ENCODE results near the gene GNAZ. TPM values are rescaled to one million over a fixed set of nuclear protein-coding genes. Genes with fewer than 3 reads are reported as not detected.

The GNAZ gene
- total RNA-seq, 4 donors from 2014 or later, result 4.2 to 8.2 (median 4.8) TPM

DNA sequence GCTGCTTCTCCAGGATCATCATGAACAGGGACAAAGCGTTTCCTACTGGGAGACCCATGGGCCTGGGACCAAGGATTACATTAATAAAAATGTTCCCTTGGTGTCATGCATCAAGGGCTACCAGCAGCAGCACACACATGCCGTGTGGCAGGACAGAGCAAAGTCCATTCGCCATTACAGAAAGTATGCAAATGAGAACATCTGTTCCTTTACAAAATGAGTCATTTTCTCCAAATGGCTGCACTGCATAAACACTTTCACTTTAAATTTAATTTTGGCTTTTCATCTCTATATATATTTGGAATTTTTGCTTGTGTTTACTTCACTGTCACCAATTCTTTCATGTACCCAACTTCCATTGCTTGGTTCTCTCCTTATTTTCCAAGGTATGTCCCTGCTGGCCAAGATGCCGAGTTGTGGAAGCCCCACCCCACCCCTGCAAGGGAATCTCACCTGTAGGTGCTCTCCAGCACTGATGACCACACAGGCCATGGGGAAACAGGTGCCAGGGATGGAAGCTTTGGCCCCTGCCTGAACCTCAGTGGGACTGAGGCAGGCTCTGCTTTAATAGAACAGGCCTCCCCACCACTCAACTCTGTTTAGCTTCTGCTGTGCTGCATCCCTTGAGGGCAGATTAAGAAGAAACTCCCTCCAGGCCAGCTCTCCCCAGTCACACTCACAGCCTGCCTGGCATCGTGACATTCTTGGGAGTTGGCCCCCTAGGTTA lies 15.6 kb upstream of the GNAZ start:
- 75 to 82% methylated on average over 5 of the region's 5 CpGs for WGBS, 2 donors
- intact Hi-C loops (cut with DNase I), result no loop called here
- no peaks in the 10 kb centered on the region for H3K9me3 ChIP-seq
- H3K4me1 ChIP-seq, result no peaks in the 10 kb centered on the region
- no peak for TF ChIP-seq POLR2A (IDR thresholded peaks at IDR 0.05)
- TF ChIP-seq, protein P1, sequence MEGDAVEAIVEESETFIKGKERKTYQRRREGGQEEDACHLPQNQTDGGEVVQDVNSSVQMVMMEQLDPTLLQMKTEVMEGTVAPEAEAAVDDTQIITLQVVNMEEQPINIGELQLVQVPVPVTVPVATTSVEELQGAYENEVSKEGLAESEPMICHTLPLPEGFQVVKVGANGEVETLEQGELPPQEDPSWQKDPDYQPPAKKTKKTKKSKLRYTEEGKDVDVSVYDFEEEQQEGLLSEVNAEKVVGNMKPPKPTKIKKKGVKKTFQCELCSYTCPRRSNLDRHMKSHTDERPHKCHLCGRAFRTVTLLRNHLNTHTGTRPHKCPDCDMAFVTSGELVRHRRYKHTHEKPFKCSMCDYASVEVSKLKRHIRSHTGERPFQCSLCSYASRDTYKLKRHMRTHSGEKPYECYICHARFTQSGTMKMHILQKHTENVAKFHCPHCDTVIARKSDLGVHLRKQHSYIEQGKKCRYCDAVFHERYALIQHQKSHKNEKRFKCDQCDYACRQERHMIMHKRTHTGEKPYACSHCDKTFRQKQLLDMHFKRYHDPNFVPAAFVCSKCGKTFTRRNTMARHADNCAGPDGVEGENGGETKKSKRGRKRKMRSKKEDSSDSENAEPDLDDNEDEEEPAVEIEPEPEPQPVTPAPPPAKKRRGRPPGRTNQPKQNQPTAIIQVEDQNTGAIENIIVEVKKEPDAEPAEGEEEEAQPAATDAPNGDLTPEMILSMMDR (IDR thresholded peaks at IDR 0.05), result no peak
- no peak for DNase-seq
- no peak overlapping the region for H3K27ac ChIP-seq
- no peaks in the 10 kb centered on the region for H3K36me3 ChIP-seq
- no peak overlapping the region for H3K4me3 ChIP-seq (replicated peaks in 1 of 3)
- no peaks in the 10 kb centered on the region for H3K27me3 ChIP-seq

DNA sequence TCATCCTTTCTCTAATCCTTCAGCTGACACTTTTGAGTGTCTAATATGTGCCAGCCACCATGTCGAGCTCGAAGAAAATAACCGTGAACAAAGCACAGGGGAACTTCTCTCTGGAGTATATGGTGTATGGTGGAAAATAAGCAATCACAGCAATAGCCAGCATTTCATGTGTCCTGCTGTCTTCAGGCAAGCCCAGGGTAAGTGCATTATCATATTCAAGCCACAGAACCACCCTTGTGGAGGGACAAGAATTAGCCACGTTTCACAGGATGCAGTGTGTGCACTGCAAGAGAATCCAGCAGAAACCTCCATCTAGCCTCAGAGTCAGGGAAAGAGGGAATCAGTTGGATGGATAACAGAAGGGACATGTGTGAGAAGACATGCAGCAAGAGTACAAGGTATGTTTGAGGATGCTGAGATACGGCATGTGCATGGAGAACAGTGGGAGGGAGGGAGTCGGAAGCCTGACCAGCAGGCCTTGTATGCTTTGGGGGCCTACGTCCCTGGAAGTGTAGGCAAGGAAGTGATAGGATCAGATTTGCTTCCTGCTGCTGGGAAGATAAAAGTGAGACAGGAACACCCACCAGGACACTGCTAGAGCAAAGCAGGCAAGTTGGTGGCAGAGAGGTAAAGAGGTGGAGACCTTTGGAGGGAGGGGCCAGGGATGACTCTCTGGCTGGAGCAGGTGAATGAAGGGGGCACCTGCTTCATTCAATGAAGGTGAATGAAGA lies 14.7 kb upstream of the GNAZ start:
- no peaks in the 10 kb centered on the region for H3K4me1 ChIP-seq
- H3K27me3 ChIP-seq, result no peaks in the 10 kb centered on the region
- no peaks in the 10 kb centered on the region for H3K36me3 ChIP-seq
- no peak overlapping the region for H3K4me3 ChIP-seq (replicated peaks in 1 of 3)
- WGBS, 2 donors, result 82 to 87% methylated on average over 7 of the region's 7 CpGs
- H3K9me3 ChIP-seq, result no peaks in the 10 kb centered on the region
- DNase-seq, result no peak
- H3K27ac ChIP-seq, result no peak overlapping the region
- intact Hi-C loops (cut with DNase I), result no loop called here
- TF ChIP-seq, protein P1 (IDR thresholded peaks at IDR 0.05), result no peak
- no peak for TF ChIP-seq POLR2A (IDR thresholded peaks at IDR 0.05)

DNA sequence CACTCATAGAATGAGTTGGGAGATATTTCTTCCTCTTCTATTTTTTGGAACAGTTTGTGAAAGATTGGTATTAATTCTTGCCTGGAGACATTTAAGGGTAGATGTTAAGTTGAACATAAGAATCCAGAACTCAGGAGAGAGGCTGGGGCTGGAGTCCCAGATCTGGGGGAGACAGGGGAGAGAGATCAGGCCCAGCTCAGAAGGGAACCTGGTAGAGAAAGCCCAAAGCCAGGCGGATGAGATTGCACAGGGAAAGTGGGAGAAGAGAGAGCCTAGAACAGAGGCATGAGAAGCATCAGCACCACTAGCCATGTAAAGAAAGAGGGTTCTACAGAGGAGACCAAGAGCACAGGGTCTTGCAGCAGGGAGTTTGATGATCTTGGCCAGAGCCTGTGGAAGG lies 13.0 kb upstream of the GNAZ start:
- intact Hi-C loops (cut with DNase I), result no loop called here

DNA sequence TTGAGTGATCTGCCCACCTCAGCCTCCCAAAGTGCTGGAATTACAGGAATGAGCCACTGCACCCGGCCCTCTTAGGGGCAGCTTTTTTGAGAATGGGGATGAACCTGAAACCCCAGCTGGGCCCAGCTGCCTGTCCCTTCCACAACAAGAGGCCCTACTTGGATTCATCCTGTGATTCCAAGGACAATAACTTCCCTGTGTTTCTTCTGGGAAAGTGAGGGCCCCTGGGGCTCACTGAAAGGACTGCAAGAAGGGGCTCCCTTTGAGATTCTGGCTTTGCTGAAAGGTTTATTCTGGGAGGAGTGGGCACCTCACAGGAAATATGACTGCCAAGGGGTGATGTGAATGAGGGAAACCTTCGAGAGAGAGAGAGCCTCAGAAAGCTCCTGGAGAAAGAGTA lies 12.3 kb upstream of the GNAZ start:
- no peak overlapping the region for H3K27ac ChIP-seq
- intact Hi-C loops (cut with DNase I), result no loop called here
- WGBS, 2 donors, result 57 to 93% methylated on average over 2 of the region's 2 CpGs
- H3K36me3 ChIP-seq, result no peaks in the 10 kb centered on the region
- DNase-seq, result no peak
- no peaks in the 10 kb centered on the region for H3K27me3 ChIP-seq
- H3K4me1 ChIP-seq, result no peaks in the 10 kb centered on the region
- H3K4me3 ChIP-seq (replicated peaks in 1 of 3), result no peak overlapping the region
- no peak for TF ChIP-seq POLR2A (IDR thresholded peaks at IDR 0.05)
- TF ChIP-seq, protein P1 (IDR thresholded peaks at IDR 0.05), result no peak
- no peaks in the 10 kb centered on the region for H3K9me3 ChIP-seq

More for the DNA sequence above, 13.0 kb upstream of the GNAZ start:
- 0 to 62% methylated on average over 1 of the region's 1 CpG for WGBS, 2 donors
- DNase-seq, result no peak
- no peak for TF ChIP-seq POLR2A (IDR thresholded peaks at IDR 0.05)
- TF ChIP-seq, protein P1 (IDR thresholded peaks at IDR 0.05), result no peak
- H3K27me3 ChIP-seq, result no peaks in the 10 kb centered on the region
- H3K4me3 ChIP-seq (replicated peaks in 1 of 3), result no peak overlapping the region
- H3K9me3 ChIP-seq, result no peaks in the 10 kb centered on the region
- no peaks in the 10 kb centered on the region for H3K36me3 ChIP-seq
- no peaks in the 10 kb centered on the region for H3K4me1 ChIP-seq
- H3K27ac ChIP-seq, result no peak overlapping the region

Data from thyroid gland (tissue), 4 donors.